ENCODE data around the gene RASL10A.

The RASL10A gene

GRCh38 chr22:29291215-29291614 is 24.3 kb downstream of the RASL10A start:
- H3K9ac ChIP-seq (ENCODE audit: low read length), result no peak overlapping the region

GRCh38 chr22:29290061-29290460 is 25.4 kb downstream of the RASL10A start:
- Histone ChIP-seq H3K4me1 (ENCODE audit: control insufficient read depth, insufficient read depth, low read length) (no peaks in the 10 kb centered on the region), H3K4me3 (ENCODE audit: low read length) (no peak overlapping the region), H3K36me3 (ENCODE audit: control insufficient read depth, insufficient read depth, low read length) (peaks cover 12% of the 10 kb centered on the region), H3K9me3 (ENCODE audit: control insufficient read depth, low read length) (no peaks in the 10 kb centered on the region), H3K27me3 (ENCODE audit: control insufficient read depth, insufficient read depth, low read length) (no peaks in the 10 kb centered on the region), H3K9ac (ENCODE audit: low read length) (no peak overlapping the region)

More at GRCh38 chr22:29291215-29291614, 24.3 kb downstream of the RASL10A start:
- H3K4me1 ChIP-seq (ENCODE audit: control insufficient read depth, insufficient read depth, low read length), result no peaks in the 10 kb centered on the region
- H3K36me3 ChIP-seq (ENCODE audit: control insufficient read depth, insufficient read depth, low read length), result peaks cover 22% of the 10 kb centered on the region
- no peaks in the 10 kb centered on the region for H3K27me3 ChIP-seq (ENCODE audit: control insufficient read depth, insufficient read depth, low read length)
- H3K4me3 ChIP-seq (ENCODE audit: low read length), result no peak overlapping the region
- H3K9me3 ChIP-seq (ENCODE audit: control insufficient read depth, low read length), result no peaks in the 10 kb centered on the region

- H3K4me3 ChIP-seq (ENCODE audit: low read length), result no peak overlapping the region
- H3K9ac ChIP-seq (ENCODE audit: low read length), result no peak overlapping the region
- H3K9me3 ChIP-seq (ENCODE audit: control insufficient read depth, low read length), result no peaks in the 10 kb centered on the region
- H3K27me3 ChIP-seq (ENCODE audit: control insufficient read depth, insufficient read depth, low read length), result no peaks in the 10 kb centered on the region
- no peaks in the 10 kb centered on the region for H3K4me1 ChIP-seq (ENCODE audit: control insufficient read depth, insufficient read depth, low read length)
- H3K36me3 ChIP-seq (ENCODE audit: control insufficient read depth, insufficient read depth, low read length), result peaks cover 23% of the 10 kb centered on the region
These were observed 26.7 kb downstream of the RASL10A start for GRCh38 chr22:29288837-29289236.

GRCh38 chr22:29284196-29284595 is 31.3 kb downstream of the RASL10A start:
- Histone ChIP-seq H3K27me3 (ENCODE audit: control insufficient read depth, insufficient read depth, low read length) (no peaks in the 10 kb centered on the region), H3K4me3 (ENCODE audit: low read length) (no peak overlapping the region), H3K9me3 (ENCODE audit: control insufficient read depth, low read length) (no peaks in the 10 kb centered on the region), H3K9ac (ENCODE audit: low read length) (no peak overlapping the region), H3K36me3 (ENCODE audit: control insufficient read depth, insufficient read depth, low read length) (peaks cover 16% of the 10 kb centered on the region), H3K4me1 (ENCODE audit: control insufficient read depth, insufficient read depth, low read length) (no peaks in the 10 kb centered on the region)

DNA sequence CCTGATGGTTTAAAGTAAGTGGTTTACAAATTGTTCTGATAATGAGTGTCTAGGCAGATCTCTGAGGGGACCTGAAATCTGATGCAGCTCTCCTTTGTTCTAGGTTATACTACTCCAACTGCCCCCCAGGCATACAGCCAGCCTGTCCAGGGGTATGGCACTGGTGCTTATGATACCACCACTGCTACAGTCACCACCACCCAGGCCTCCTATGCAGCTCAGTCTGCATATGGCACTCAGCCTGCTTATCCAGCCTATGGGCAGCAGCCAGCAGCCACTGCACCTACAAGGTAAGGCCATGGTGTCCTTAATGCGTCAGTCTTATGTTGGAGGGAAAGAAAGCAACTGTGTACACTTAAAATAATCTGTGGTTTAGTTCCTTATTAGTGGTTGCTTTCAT is 37.6 kb downstream of the RASL10A start:
- Histone ChIP-seq H3K27me3 (ENCODE audit: control insufficient read depth, insufficient read depth, low read length) (no peaks in the 10 kb centered on the region), H3K9ac (ENCODE audit: low read length) (no peak overlapping the region), H3K4me1 (ENCODE audit: control insufficient read depth, insufficient read depth, low read length) (peaks cover 6% of the 10 kb centered on the region), H3K9me3 (ENCODE audit: control insufficient read depth, low read length) (no peaks in the 10 kb centered on the region), H3K4me3 (ENCODE audit: low read length) (no peak overlapping the region), H3K36me3 (ENCODE audit: control insufficient read depth, insufficient read depth, low read length) (peaks cover 11% of the 10 kb centered on the region)

- no peak overlapping the region for H3K9ac ChIP-seq (ENCODE audit: low read length)
- H3K27me3 ChIP-seq (ENCODE audit: control insufficient read depth, insufficient read depth, low read length), result no peaks in the 10 kb centered on the region
- peaks cover 11% of the 10 kb centered on the region for H3K36me3 ChIP-seq (ENCODE audit: control insufficient read depth, insufficient read depth, low read length)
- no peak overlapping the region for H3K4me3 ChIP-seq (ENCODE audit: low read length)
- no peaks in the 10 kb centered on the region for H3K9me3 ChIP-seq (ENCODE audit: control insufficient read depth, low read length)
- peaks cover 9% of the 10 kb centered on the region for H3K4me1 ChIP-seq (ENCODE audit: control insufficient read depth, insufficient read depth, low read length)
These were observed 39.5 kb downstream of the RASL10A start for GRCh38 chr22:29275819-29276565.

DNA sequence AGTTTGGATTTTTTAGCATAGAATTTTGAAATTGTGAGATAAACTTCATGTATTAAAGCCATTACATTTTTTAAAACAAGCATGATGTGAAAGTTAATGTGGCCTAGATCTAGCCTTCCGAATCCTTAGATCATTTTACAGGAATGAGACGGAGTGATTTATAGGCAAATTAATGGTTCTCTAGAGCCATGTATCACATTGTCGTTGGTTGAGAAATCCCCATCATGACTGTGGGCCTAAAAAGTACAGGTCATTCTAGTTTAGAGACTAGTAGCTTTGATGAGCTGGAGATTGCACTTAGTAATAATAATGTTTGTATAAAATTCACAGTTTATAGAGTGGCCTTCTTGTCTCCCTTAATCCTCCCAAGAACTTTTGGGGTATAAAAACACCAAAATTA is 40.3 kb downstream of the RASL10A start:
- no peaks in the 10 kb centered on the region for H3K27me3 ChIP-seq (ENCODE audit: control insufficient read depth, insufficient read depth, low read length)
- H3K4me3 ChIP-seq (ENCODE audit: low read length), result no peak overlapping the region
- no peak overlapping the region for H3K9ac ChIP-seq (ENCODE audit: low read length)
- H3K4me1 ChIP-seq (ENCODE audit: control insufficient read depth, insufficient read depth, low read length), result peaks cover 15% of the 10 kb centered on the region
- H3K36me3 ChIP-seq (ENCODE audit: control insufficient read depth, insufficient read depth, low read length), result peaks cover 11% of the 10 kb centered on the region
- no peaks in the 10 kb centered on the region for H3K9me3 ChIP-seq (ENCODE audit: control insufficient read depth, low read length)

DNA sequence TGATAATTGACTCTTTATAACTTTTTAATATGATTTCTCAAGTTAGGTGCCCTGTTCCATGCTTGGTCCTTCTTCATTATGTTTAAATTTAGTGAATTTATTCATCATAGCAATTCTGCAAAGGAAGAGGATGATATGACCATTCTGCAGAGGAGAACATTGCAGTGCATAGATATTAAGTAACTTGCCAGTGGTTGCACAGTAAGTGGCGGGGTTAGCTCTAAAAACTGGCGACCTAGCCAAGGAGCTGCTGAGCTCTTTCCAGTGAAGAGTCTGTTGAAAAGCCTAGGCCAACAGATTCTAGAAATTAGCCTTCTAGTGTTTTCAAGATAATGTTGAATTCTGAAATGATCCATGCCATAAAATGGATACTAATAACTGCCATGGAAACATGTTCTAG is 42.9 kb downstream of the RASL10A start:
- peaks cover 4% of the 10 kb centered on the region for H3K36me3 ChIP-seq (ENCODE audit: control insufficient read depth, insufficient read depth, low read length)
- H3K9ac ChIP-seq (ENCODE audit: low read length), result no peak overlapping the region
- H3K27me3 ChIP-seq (ENCODE audit: control insufficient read depth, insufficient read depth, low read length), result no peaks in the 10 kb centered on the region
- no peaks in the 10 kb centered on the region for H3K9me3 ChIP-seq (ENCODE audit: control insufficient read depth, low read length)
- no peak overlapping the region for H3K4me3 ChIP-seq (ENCODE audit: low read length)
- peaks cover 21% of the 10 kb centered on the region for H3K4me1 ChIP-seq (ENCODE audit: control insufficient read depth, insufficient read depth, low read length)

DNA sequence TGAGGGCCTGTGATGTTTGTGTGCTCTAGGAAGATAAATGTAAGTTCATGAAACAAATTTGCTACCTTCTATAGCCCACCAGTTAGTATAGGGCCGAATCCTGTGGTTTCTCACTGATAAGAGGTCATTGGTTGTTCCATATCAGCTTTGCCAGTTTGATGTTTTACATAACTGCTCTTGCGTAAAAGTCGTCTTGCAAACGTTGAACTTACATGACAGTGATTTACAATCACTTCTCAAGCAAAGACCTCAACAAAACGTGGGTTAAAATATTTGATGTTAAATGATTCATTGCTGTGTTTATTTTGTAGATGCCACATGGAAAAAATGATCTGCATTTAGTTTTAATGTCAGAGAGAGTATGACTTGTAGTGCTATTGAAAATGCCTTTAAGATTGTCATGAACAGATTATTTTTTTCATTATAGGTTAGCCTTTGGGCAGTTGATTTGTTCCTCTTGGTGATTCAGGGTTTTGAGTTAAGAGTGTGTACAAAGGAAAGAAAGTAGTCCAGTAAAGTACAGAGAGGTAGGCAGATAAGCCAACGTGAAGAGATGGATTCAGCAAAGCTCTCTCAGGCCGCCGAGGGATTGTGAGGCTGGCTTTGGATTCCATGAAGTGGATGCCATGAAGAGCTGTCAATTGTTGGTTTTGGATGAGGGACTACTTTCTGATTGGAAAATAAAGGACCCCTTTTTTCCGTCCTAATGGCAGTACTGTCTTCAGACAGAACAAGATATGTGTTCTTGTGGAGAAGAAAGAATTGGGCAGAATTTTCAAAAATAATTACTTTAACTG is 44.8 kb downstream of the RASL10A start:
- Histone ChIP-seq H3K9me3 (ENCODE audit: control insufficient read depth, low read length) (no peaks in the 10 kb centered on the region), H3K9ac (ENCODE audit: low read length) (peak overlapping the region; percentile 98), H3K4me3 (ENCODE audit: low read length) (peak overlapping the region; percentile 90), H3K27me3 (ENCODE audit: control insufficient read depth, insufficient read depth, low read length) (no peaks in the 10 kb centered on the region), H3K4me1 (ENCODE audit: control insufficient read depth, insufficient read depth, low read length) (peaks cover 30% of the 10 kb centered on the region), H3K36me3 (ENCODE audit: control insufficient read depth, insufficient read depth, low read length) (no peaks in the 10 kb centered on the region)

- Histone ChIP-seq H3K4me1 (ENCODE audit: control insufficient read depth, insufficient read depth, low read length) (peaks cover 30% of the 10 kb centered on the region), H3K36me3 (ENCODE audit: control insufficient read depth, insufficient read depth, low read length) (no peaks in the 10 kb centered on the region), H3K9ac (ENCODE audit: low read length) (peak overlapping the region; percentile 98), H3K4me3 (ENCODE audit: low read length) (peak overlapping the region; percentile 90), H3K9me3 (ENCODE audit: control insufficient read depth, low read length) (no peaks in the 10 kb centered on the region), H3K27me3 (ENCODE audit: control insufficient read depth, insufficient read depth, low read length) (no peaks in the 10 kb centered on the region)
These were observed 45.6 kb downstream of the RASL10A start for GRCh38 chr22:29269731-29270474.

- Histone ChIP-seq H3K27me3 (ENCODE audit: control insufficient read depth, insufficient read depth, low read length) (no peaks in the 10 kb centered on the region), H3K9ac (ENCODE audit: low read length) (peak overlapping the region; percentile 98), H3K9me3 (ENCODE audit: control insufficient read depth, low read length) (no peaks in the 10 kb centered on the region), H3K4me1 (ENCODE audit: control insufficient read depth, insufficient read depth, low read length) (peaks cover 30% of the 10 kb centered on the region), H3K36me3 (ENCODE audit: control insufficient read depth, insufficient read depth, low read length) (no peaks in the 10 kb centered on the region), H3K4me3 (ENCODE audit: low read length) (peak overlapping the region; percentile 90)
These were observed 46.3 kb downstream of the RASL10A start for GRCh38 chr22:29269230-29269604.

Measured in mucosa of stomach (tissue), 1 donor.